GM23338 (cell line): ENCODE results near the gene PRSS2.

Source experiments
- CREB1 ChIP-seq: fragments of 250-450 bp; sonication (Bioruptor Pico); IDR thresholded peaks from 2 replicates; pipeline ENCODE4 v1.5.0; 2020; ENCODE audit warnings: low read depth, mild to moderate bottlenecking, moderate library complexity
- EZH2phosphoT487 ChIP-seq: fragments of 200-600 bp; sonication (generic); IDR thresholded peaks from one replicate; pipeline ENCODE4 v1.8.1; 2018; ENCODE audit warnings: antibody characterized with exemption; ENCODE audit not compliant: unreplicated experiment
- POLR2AphosphoS5 ChIP-seq: IDR thresholded peaks from 2 replicates; pipeline ENCODE4 v1.6.1; 2016; ENCODE audit warnings: antibody characterized with exemption, low read depth
- ZNF114 ChIP-seq: fragments of 250-450 bp; sonication (Bioruptor Pico); IDR thresholded peaks from 2 replicates; pipeline ENCODE4 v1.5.0; 2020; ENCODE audit warnings: mild to moderate bottlenecking, moderate library complexity
- TF ChIP-seq, protein P1 (sequence below), 2 experiments: fragments of 200-600 bp in 1 of 2; sonication (generic) in 1 of 2; conservative IDR thresholded peaks; 2 replicates each; pipeline versions ENCODE4 v1.5.1 to v1.6.1; 2016 to 2017; ENCODE audit warnings: antibody characterized with exemption in 2 of 2, low read depth in 2 of 2, mild to moderate bottlenecking in 2 of 2, moderate library complexity in 1 of 2
- TF ChIP-seq, protein P2 (sequence below): IDR thresholded peaks from one replicate; pipeline ENCODE4 v1.6.1; 2018; ENCODE audit warnings: antibody characterized with exemption; ENCODE audit not compliant: unreplicated experiment

GRCh38 chr7:142750321-142750938 is 20.3 kb upstream of the PRSS2 start:
- TF ChIP-seq, protein P1, sequence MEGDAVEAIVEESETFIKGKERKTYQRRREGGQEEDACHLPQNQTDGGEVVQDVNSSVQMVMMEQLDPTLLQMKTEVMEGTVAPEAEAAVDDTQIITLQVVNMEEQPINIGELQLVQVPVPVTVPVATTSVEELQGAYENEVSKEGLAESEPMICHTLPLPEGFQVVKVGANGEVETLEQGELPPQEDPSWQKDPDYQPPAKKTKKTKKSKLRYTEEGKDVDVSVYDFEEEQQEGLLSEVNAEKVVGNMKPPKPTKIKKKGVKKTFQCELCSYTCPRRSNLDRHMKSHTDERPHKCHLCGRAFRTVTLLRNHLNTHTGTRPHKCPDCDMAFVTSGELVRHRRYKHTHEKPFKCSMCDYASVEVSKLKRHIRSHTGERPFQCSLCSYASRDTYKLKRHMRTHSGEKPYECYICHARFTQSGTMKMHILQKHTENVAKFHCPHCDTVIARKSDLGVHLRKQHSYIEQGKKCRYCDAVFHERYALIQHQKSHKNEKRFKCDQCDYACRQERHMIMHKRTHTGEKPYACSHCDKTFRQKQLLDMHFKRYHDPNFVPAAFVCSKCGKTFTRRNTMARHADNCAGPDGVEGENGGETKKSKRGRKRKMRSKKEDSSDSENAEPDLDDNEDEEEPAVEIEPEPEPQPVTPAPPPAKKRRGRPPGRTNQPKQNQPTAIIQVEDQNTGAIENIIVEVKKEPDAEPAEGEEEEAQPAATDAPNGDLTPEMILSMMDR (conservative IDR thresholded peaks at IDR 0.05; ENCODE audit: low read depth in 2 of 2) = no peak
- TF ChIP-seq CREB1 (CRISPR knock-in tag) (no peak), EZH2phosphoT487 (no peak), POLR2AphosphoS5 (no peak), ZNF114 (CRISPR knock-in tag) (no peak)
- TF ChIP-seq, protein P2, sequence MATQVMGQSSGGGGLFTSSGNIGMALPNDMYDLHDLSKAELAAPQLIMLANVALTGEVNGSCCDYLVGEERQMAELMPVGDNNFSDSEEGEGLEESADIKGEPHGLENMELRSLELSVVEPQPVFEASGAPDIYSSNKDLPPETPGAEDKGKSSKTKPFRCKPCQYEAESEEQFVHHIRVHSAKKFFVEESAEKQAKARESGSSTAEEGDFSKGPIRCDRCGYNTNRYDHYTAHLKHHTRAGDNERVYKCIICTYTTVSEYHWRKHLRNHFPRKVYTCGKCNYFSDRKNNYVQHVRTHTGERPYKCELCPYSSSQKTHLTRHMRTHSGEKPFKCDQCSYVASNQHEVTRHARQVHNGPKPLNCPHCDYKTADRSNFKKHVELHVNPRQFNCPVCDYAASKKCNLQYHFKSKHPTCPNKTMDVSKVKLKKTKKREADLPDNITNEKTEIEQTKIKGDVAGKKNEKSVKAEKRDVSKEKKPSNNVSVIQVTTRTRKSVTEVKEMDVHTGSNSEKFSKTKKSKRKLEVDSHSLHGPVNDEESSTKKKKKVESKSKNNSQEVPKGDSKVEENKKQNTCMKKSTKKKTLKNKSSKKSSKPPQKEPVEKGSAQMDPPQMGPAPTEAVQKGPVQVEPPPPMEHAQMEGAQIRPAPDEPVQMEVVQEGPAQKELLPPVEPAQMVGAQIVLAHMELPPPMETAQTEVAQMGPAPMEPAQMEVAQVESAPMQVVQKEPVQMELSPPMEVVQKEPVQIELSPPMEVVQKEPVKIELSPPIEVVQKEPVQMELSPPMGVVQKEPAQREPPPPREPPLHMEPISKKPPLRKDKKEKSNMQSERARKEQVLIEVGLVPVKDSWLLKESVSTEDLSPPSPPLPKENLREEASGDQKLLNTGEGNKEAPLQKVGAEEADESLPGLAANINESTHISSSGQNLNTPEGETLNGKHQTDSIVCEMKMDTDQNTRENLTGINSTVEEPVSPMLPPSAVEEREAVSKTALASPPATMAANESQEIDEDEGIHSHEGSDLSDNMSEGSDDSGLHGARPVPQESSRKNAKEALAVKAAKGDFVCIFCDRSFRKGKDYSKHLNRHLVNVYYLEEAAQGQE = no peak
